NB4 (cell line): ENCODE measurements around the gene CENPO.
A peak's percentile ranks its signal among the peaks of the same experiment; 100 is the strongest.

ENCODE experiments used
- DNase-seq: peaks from one replicate; pipeline ENCODE4 v3.0.0; 2010; ENCODE audit warnings: low read depth
- H3K4me3 ChIP-seq: one replicate; pipeline ENCODE4 v1.5.1; 2011; ENCODE audit warnings: mild to moderate bottlenecking, low read depth, low read length, moderate library complexity
- CTCF ChIP-seq: IDR thresholded peaks from one replicate; pipeline ENCODE4 v1.5.1; 2012; ENCODE audit warnings: low read depth, low read length
- MAX ChIP-seq: IDR thresholded peaks from 2 replicates; pipeline ENCODE4 v1.6.1; 2011; ENCODE audit warnings: low read depth, low read length
- MYC ChIP-seq: IDR thresholded peaks from 2 replicates; pipeline ENCODE4 v1.6.1; 2011; ENCODE audit warnings: low read depth, low read length
- POLR2A ChIP-seq: IDR thresholded peaks from 2 replicates; pipeline ENCODE4 v1.6.1; 2011; ENCODE audit warnings: mild to moderate bottlenecking; ENCODE audit not compliant: insufficient read length; ENCODE audit errors: extremely low read depth

Gene CENPO

GRCh38 chr2:24822049-24822706, 29.0 kb downstream of the CENPO start:
- H3K4me3 ChIP-seq: no peak overlapping the region
- no peak for TF ChIP-seq MAX
- no peak for TF ChIP-seq MYC
- no peak for TF ChIP-seq CTCF
- no peak for TF ChIP-seq POLR2A
- DNase-seq: no peak

DNA sequence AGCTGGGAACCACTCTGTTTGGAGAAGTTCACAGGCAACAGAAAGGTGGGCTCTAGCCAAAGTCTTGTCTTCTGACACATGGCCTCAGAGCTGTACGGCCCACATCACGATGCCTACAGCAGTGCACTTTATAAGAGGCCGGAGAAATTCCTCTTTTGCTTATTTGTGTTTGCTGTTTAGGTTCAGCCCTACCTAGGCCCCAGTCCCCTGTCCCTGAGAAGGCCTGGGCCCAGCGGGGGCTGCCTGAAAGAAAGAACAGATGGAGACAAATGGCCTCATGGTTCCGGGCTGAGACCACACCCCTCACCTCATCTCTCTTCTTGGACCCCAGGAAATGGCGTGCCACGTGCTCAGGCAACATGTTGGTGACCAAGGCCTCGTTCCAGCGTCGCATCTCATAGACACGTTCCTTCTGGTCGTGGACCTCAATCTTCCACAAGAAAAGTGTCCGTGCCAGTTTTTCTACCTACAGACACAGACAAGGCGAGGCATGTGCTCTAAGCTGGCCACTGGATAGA, 30.9 kb downstream of the CENPO start:
- H3K4me3 ChIP-seq: no peak overlapping the region
- no peak for DNase-seq
- TF ChIP-seq CTCF: no peak
- no peak for TF ChIP-seq POLR2A

- TF ChIP-seq CTCF (peak; percentile 83), MYC (no peak)
- peak; percentile 55 for DNase-seq
- no peak overlapping the region for H3K4me3 ChIP-seq
These were observed 32.0 kb downstream of the CENPO start for GRCh38 chr2:24824966-24825882.

- no peak for DNase-seq
These were observed 32.9 kb downstream of the CENPO start for GRCh38 chr2:24825883-24826772.

GRCh38 chr2:24826773-24827145, 33.5 kb downstream of the CENPO start:
- no peak for DNase-seq
- TF ChIP-seq MYC (no peak), CTCF (no peak), MAX (no peak), POLR2A (no peak)
- H3K4me3 ChIP-seq: no peak overlapping the region

More at GRCh38 chr2:24825883-24826772, 32.9 kb downstream of the CENPO start:
- TF ChIP-seq MAX: no peak
- TF ChIP-seq MYC: no peak
- TF ChIP-seq CTCF: no peak
- TF ChIP-seq POLR2A: no peak
- H3K4me3 ChIP-seq: no peak overlapping the region
